Glutamatergic neuron (in vitro differentiated cells): ENCODE data around the gene FAAH. TPM values are rescaled to one million over a fixed set of nuclear protein-coding genes. Genes with fewer than 3 reads are reported as not detected.

Experiments
- DNase-seq: peaks from one replicate; pipeline ENCODE4 v3.0.0; 2022
- H3K27ac Mint-ChIP-seq: one replicate; pipeline ENCODE4 v1.8.0; 2020; ENCODE audit warnings: mild to moderate bottlenecking, mixed read lengths, inconsistent platforms; ENCODE audit not compliant: unreplicated experiment
- H3K27me3 Mint-ChIP-seq: one replicate; pipeline ENCODE4 v1.8.0; 2020; ENCODE audit warnings: mild to moderate bottlenecking, moderate library complexity, mixed read lengths, inconsistent platforms; ENCODE audit not compliant: unreplicated experiment
- H3K36me3 Mint-ChIP-seq: one replicate; pipeline ENCODE4 v1.8.0; 2020; ENCODE audit warnings: mild to moderate bottlenecking, mixed read lengths, inconsistent platforms; ENCODE audit not compliant: unreplicated experiment
- H3K4me1 Mint-ChIP-seq: one replicate; pipeline ENCODE4 v1.8.0; 2020; ENCODE audit warnings: mild to moderate bottlenecking, low read depth, mixed read lengths, inconsistent platforms; ENCODE audit not compliant: unreplicated experiment
- H3K4me3 Mint-ChIP-seq: one replicate; pipeline ENCODE4 v1.8.0; 2020; ENCODE audit warnings: mild to moderate bottlenecking, mixed read lengths, inconsistent platforms; ENCODE audit not compliant: unreplicated experiment
- H3K9me3 Mint-ChIP-seq: one replicate; pipeline ENCODE4 v1.8.0; 2020; ENCODE audit warnings: mild to moderate bottlenecking, moderate library complexity, mixed read lengths, inconsistent platforms; ENCODE audit not compliant: unreplicated experiment
- total RNA-seq: library from RNA; stranded (reverse); fragmentation: NEBNext Ultra II Directional; extraction: Animal tissue kit (Norgen Biotek cat#: 25700); gene quantifications from one replicate; pipeline ENCODE4 v1.2.1, GENCODE V29; 2021; ENCODE audit not compliant: unreplicated experiment
- TF ChIP-seq, protein P1 (sequence below): fragments of 200-600 bp; sonication (generic); IDR thresholded peaks from one replicate; pipeline ENCODE4 v1.5.0; 2021; ENCODE audit not compliant: partially characterized antibody, unreplicated experiment

Gene FAAH
- total RNA-seq, 1 donor from 2014 or later: 1.7 TPM

DNA sequence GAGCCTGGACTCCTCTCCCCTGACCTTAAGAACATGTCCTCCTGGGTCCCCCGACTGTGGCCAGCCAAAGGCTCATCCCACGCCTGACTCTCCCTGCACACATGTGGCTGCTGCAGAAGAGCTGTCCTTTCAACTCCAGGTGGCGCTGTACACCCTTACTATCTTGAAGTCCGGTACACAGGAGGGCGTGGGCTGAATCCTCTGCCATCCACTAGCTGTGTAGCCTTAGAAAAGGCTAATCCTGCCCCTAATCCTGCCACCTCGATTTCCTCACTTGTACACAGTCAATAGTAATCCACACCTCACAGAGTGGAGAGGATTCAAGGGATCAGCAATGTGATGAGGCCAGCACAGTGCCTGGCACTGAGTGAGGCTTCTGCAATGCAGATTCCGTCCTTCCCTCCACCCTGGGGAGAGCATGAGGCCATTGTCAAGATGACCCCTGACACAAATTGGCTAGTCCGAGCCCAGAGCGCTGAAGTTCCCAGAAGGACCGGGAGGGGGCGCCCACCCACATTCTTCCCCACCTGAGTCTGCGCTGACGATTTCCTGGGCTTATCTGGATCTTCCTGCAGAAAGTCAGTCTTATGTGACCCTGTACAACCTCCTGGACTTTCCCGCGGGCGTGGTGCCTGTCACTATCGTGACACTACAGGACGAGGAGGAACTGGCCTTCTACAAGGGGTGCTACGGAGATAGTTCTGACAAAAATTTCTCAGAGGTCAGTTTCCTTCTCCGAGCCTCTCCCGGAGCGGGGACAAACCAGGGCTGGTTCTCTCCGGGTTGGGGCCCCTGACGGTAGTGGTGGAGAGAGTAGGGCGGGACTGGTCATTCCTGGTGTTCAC lies 48.4 kb downstream of the FAAH start:
- Mint-ChIP-seq H3K36me3 (no peaks in the 10 kb centered on the region), H3K27ac (no peak overlapping the region), H3K4me1 (no peaks in the 10 kb centered on the region), H3K27me3 (peaks cover 14% of the 10 kb centered on the region), H3K4me3 (peak overlapping the region; percentile 73), H3K9me3 (peaks cover 2% of the 10 kb centered on the region)
- TF ChIP-seq, protein P1, sequence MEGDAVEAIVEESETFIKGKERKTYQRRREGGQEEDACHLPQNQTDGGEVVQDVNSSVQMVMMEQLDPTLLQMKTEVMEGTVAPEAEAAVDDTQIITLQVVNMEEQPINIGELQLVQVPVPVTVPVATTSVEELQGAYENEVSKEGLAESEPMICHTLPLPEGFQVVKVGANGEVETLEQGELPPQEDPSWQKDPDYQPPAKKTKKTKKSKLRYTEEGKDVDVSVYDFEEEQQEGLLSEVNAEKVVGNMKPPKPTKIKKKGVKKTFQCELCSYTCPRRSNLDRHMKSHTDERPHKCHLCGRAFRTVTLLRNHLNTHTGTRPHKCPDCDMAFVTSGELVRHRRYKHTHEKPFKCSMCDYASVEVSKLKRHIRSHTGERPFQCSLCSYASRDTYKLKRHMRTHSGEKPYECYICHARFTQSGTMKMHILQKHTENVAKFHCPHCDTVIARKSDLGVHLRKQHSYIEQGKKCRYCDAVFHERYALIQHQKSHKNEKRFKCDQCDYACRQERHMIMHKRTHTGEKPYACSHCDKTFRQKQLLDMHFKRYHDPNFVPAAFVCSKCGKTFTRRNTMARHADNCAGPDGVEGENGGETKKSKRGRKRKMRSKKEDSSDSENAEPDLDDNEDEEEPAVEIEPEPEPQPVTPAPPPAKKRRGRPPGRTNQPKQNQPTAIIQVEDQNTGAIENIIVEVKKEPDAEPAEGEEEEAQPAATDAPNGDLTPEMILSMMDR: peak; percentile 98
- DNase-seq: peak; percentile 85

GRCh38 chr1:46444466-46444865 lies 50.3 kb downstream of the FAAH start:
- H3K4me1 Mint-ChIP-seq: peaks cover 3% of the 10 kb centered on the region
- peaks cover 20% of the 10 kb centered on the region for H3K27me3 Mint-ChIP-seq
- no peak overlapping the region for H3K4me3 Mint-ChIP-seq
- H3K9me3 Mint-ChIP-seq: peaks cover 6% of the 10 kb centered on the region
- no peak for DNase-seq
- H3K27ac Mint-ChIP-seq: no peak overlapping the region
- TF ChIP-seq, protein P1: no peak
- H3K36me3 Mint-ChIP-seq: no peaks in the 10 kb centered on the region

- no peak overlapping the region for H3K4me3 Mint-ChIP-seq
- peaks cover 6% of the 10 kb centered on the region for H3K9me3 Mint-ChIP-seq
- H3K4me1 Mint-ChIP-seq: peaks cover 5% of the 10 kb centered on the region
- no peaks in the 10 kb centered on the region for H3K36me3 Mint-ChIP-seq
- H3K27ac Mint-ChIP-seq: no peak overlapping the region
- TF ChIP-seq, protein P1: no peak
- peaks cover 23% of the 10 kb centered on the region for H3K27me3 Mint-ChIP-seq
- DNase-seq: no peak
Measured at GRCh38 chr1:46445773-46446256, 51.7 kb downstream of the FAAH start.

- DNase-seq: peak; percentile 94
- no peak overlapping the region for H3K27ac Mint-ChIP-seq
- H3K4me1 Mint-ChIP-seq: peaks cover 8% of the 10 kb centered on the region
- peak overlapping the region; percentile 57 for H3K4me3 Mint-ChIP-seq
- no peaks in the 10 kb centered on the region for H3K36me3 Mint-ChIP-seq
- TF ChIP-seq, protein P1: peak; percentile 83
- peaks cover 24% of the 10 kb centered on the region for H3K27me3 Mint-ChIP-seq
- peaks cover 8% of the 10 kb centered on the region for H3K9me3 Mint-ChIP-seq
Measured at GRCh38 chr1:46446646-46447498, 52.8 kb downstream of the FAAH start.
